ENCODE data around the gene TAF8. TPM values are rescaled to one million over a fixed set of nuclear protein-coding genes. Genes with fewer than 3 reads are reported as not detected.

Gene TAF8
- polyA plus RNA-seq, 1 experiment: 13.9 TPM

DNA sequence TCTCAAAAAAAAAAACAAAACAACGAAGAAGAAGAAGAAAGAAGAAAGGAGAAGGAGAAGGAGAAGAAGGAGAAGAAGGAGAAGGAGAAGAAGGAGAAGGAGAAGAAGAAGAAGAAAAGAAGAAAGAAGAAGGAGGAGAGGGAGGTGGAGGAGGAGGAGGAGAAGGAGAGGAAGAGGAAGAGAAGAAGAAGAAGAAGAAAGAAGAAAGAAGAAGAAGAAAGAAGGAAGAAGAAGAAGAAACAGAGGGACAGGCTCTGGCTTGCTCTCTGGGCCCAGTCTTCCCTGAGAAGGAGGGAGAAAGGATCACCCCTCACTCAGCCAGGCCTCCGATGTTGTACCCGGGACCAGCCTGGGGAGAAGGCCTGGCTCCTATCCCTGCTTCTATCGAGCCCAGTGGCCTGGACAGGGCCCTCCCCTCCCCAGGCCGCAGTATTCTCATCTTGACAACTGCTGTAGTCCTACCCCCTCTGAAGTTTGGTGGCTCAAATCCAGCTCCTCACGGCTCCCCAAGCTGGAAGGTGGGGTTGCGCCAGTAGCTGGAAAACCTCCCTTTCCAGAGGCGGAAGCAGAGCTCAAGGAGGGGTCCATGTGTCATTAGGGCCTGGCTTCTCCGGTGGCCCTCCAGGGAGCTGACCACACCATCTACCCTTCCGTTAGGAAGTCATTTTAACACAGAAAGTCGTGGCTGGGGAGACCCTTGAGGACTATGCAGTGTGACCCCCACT, 73.2 kb downstream of the TAF8 start:
- no peak for DNase-seq (ENCODE audit: low read depth)
- Histone ChIP-seq H3K4me3 (ENCODE audit: low read depth, low read length) (no peak overlapping the region), H3K27me3 (ENCODE audit: control insufficient read depth, insufficient read depth, low read length) (no peaks in the 10 kb centered on the region), H3K36me3 (ENCODE audit: control insufficient read depth, insufficient read depth, low read length) (no peaks in the 10 kb centered on the region)
- TF ChIP-seq, protein P1, sequence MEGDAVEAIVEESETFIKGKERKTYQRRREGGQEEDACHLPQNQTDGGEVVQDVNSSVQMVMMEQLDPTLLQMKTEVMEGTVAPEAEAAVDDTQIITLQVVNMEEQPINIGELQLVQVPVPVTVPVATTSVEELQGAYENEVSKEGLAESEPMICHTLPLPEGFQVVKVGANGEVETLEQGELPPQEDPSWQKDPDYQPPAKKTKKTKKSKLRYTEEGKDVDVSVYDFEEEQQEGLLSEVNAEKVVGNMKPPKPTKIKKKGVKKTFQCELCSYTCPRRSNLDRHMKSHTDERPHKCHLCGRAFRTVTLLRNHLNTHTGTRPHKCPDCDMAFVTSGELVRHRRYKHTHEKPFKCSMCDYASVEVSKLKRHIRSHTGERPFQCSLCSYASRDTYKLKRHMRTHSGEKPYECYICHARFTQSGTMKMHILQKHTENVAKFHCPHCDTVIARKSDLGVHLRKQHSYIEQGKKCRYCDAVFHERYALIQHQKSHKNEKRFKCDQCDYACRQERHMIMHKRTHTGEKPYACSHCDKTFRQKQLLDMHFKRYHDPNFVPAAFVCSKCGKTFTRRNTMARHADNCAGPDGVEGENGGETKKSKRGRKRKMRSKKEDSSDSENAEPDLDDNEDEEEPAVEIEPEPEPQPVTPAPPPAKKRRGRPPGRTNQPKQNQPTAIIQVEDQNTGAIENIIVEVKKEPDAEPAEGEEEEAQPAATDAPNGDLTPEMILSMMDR (IDR thresholded peaks at IDR 0.05; ENCODE audit: insufficient read depth, low read depth, low read length): no peak
- CTCF ChIA-PET: no interaction called here
- POLR2A ChIA-PET: no interaction called here

DNA sequence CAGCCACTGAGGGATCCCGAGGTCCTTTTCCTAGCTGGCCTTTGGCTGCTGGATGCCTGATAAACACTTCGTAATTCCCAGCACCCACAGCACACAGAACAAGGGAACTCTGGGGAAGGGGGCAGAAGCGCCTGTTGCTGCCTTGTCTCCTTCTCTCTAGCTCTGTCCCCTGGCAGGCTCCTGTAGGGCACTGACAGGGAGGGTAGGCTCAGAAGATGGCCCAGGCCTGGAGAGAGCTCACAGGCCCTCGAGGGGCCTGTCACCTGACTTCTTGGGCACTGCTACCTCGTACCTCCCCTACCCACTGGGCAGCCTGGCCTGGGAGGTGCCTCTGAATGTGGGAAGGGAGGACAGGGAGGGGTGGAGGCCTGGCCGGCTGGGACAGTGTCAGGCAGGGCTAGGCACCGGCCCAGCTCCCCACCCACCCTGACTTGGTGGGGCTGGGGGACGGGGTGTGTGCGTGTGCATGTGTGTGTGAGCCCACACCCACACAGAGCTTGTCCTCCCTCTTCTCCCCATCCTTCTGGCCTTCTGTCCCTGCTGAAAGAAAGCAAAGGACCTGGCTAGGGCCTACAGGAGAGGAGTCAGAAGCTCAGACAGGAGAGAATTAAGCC, 74.0 kb downstream of the TAF8 start:
- CTCF ChIA-PET: interaction anchor here (1.0 kb wide), 1 partner anchor 11 kb away, joined by 5 read pairs; no protein-coding TSS in a partner anchor
- Histone ChIP-seq H3K4me3 (ENCODE audit: low read depth, low read length) (no peak overlapping the region), H3K36me3 (ENCODE audit: control insufficient read depth, insufficient read depth, low read length) (no peaks in the 10 kb centered on the region), H3K27me3 (ENCODE audit: control insufficient read depth, insufficient read depth, low read length) (no peaks in the 10 kb centered on the region)
- DNase-seq (ENCODE audit: low read depth): no peak
- POLR2A ChIA-PET: no interaction called here
- TF ChIP-seq, protein P1 (IDR thresholded peaks at IDR 0.05; ENCODE audit: insufficient read depth, low read depth, low read length): no peak

DNA sequence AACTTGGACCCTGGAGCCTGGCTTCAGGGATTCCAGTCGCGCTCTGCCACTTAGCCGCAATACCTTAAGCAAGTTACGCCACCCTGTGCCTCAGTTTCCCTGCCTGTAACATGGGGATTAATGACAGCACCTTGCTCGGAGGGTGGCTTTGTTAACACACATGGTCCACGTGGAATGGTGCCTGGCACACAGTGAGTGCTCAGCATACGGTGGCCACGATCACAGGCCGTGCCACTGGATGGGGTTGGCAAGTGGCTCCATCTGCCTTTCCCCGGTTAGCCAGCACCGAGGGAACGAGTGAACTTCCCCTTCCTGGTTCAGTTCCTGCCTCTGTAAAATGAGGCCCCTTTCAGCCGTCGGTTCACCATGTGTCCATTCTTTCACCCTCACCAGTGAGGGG, 74.9 kb downstream of the TAF8 start:
- Histone ChIP-seq H3K36me3 (ENCODE audit: control insufficient read depth, insufficient read depth, low read length) (no peaks in the 10 kb centered on the region), H3K4me3 (ENCODE audit: low read depth, low read length) (no peak overlapping the region), H3K27me3 (ENCODE audit: control insufficient read depth, insufficient read depth, low read length) (no peaks in the 10 kb centered on the region)
- TF ChIP-seq, protein P1 (IDR thresholded peaks at IDR 0.05; ENCODE audit: insufficient read depth, low read depth, low read length): no peak
- ChIA-PET POLR2A (no interaction called here), CTCF (interaction anchor here (1.0 kb wide), 1 partner anchor 11 kb away, joined by 5 read pairs; no protein-coding TSS in a partner anchor)
- no peak for DNase-seq (ENCODE audit: low read depth)

DNA sequence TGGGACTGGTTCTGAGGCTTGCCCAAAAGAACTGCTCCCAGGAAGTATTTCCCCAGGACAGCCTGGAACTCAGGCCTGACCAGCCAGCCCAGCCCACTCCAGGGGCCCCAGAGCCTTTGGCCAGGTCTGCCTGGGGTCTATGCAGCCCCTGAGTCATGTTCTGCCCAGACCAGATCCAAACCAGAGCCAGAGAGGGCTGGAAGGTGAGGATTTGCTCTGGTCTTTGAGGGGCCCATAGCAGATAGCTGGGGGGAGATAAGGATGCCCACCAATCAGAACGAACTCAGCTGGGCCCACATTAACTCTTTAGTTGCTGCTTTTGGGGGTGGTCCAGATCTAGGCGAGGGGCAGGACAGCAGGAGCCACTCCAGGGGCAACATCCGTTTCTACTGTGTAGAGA, 75.3 kb downstream of the TAF8 start:
- H3K4me3 ChIP-seq (ENCODE audit: low read depth, low read length): no peak overlapping the region
- TF ChIP-seq, protein P1 (IDR thresholded peaks at IDR 0.05; ENCODE audit: insufficient read depth, low read depth, low read length): no peak
- ChIA-PET POLR2A (no interaction called here), CTCF (no interaction called here)
- no peaks in the 10 kb centered on the region for H3K36me3 ChIP-seq (ENCODE audit: control insufficient read depth, insufficient read depth, low read length)
- H3K27me3 ChIP-seq (ENCODE audit: control insufficient read depth, insufficient read depth, low read length): no peaks in the 10 kb centered on the region
- no peak for DNase-seq (ENCODE audit: low read depth)

DNA sequence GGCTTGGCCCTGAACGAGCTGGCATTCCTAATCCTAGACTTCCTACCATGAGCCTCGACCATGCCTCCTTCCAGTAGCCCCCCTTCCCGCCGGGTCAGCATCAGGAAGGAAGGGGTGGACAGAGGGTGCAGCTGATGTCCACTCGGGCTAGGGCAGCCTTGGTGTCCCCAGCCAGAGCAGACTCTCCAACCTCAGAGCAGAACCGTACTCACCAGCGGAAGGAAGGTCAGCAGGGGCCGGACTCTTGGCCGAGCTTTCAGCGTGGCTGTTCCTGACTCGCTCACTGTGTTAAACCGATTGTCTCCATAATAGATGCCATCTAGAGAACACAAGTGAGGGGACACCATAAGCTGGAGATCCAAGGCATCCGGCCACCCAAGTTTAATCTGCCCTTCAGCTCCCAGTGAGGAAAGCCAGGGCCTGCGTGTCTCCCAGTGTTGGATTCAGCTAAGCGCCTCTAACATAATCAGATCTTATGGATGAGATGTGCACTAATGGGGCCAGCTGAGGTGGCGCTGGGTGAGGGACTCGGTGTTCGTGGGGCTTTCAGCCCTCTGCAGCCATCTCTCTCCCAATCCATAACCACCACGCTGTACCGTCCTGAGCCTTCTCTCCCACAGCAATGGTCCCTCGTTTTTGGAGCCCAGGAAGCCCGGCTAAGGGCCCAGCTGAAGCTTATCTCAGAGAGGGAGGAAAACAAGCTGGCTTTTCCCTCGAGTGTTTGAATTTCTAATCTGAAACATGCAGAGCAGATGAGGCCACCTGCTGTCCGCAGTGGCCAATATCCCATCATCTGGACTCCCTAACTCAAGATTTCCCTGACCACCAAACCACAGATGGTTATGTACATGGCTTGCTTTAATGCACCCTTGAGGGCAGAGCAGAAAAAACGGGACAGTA, 78.4 kb downstream of the TAF8 start:
- POLR2A ChIA-PET: no interaction called here

More for the DNA sequence above, 78.4 kb downstream of the TAF8 start:
- H3K36me3 ChIP-seq (ENCODE audit: control insufficient read depth, insufficient read depth, low read length): no peaks in the 10 kb centered on the region
- no peak overlapping the region for H3K4me3 ChIP-seq (ENCODE audit: low read depth, low read length)
- TF ChIP-seq, protein P1 (IDR thresholded peaks at IDR 0.05; ENCODE audit: insufficient read depth, low read depth, low read length): no peak
- CTCF ChIA-PET: interaction anchor here (0.8 to 1.6 kb wide), 4 partner anchors 24 to 86 kb away, joined by 3 to 6 read pairs (median 4); no protein-coding TSS in a partner anchor
- no peaks in the 10 kb centered on the region for H3K27me3 ChIP-seq (ENCODE audit: control insufficient read depth, insufficient read depth, low read length)
- DNase-seq (ENCODE audit: low read depth): no peak
